Measurements from ENCODE around the gene C10orf67. TPM values are rescaled to one million over a fixed set of nuclear protein-coding genes. Genes with fewer than 3 reads are reported as not detected.
"Not testable (repeated sequence)": the region's sequence is repeated elsewhere in the genome, so short reads cannot be mapped to it uniquely, and the experiment has no call there.

C10orf67 gene
- total and polyA plus RNA-seq, 9 donors, result 0.08 to 1.0 (median 0.28) TPM

GRCh38 chr10:23370106-23370505 is 25.5 kb upstream of the C10orf67 start:
- no peak for DNase-seq
- no peaks in the 10 kb centered on the region for H3K9me3 ChIP-seq
- H3K27me3 ChIP-seq, result no peaks in the 10 kb centered on the region
- no peak overlapping the region for H3K4me3 ChIP-seq
- H3K27ac ChIP-seq, result no peak overlapping the region
- TF ChIP-seq EP300 (IDR thresholded peaks at IDR 0.05) (no peak), POLR2A (IDR thresholded peaks at IDR 0.05) (no peak), CTCF (IDR thresholded peaks at IDR 0.05) (no peak)
- 40 to 55% (median 48%) methylated on average over 3 of the region's 3 CpGs for WGBS, 3 donors
- H3K4me1 ChIP-seq (ENCODE audit: insufficient read depth), result no peaks in the 10 kb centered on the region
- intact Hi-C loops (cut with DNase I), result no loop called here
- H3K36me3 ChIP-seq, result no peaks in the 10 kb centered on the region

GRCh38 chr10:23368816-23369640 is 24.4 kb upstream of the C10orf67 start:
- no peak overlapping the region for H3K4me3 ChIP-seq
- DNase-seq, result no peak
- intact Hi-C loops (cut with DNase I), result no loop called here
- H3K4me1 ChIP-seq (ENCODE audit: insufficient read depth), result no peaks in the 10 kb centered on the region
- TF ChIP-seq CTCF (IDR thresholded peaks at IDR 0.05), result no peak
- no peak for TF ChIP-seq POLR2A (IDR thresholded peaks at IDR 0.05)
- no peak for TF ChIP-seq EP300 (IDR thresholded peaks at IDR 0.05)
- 25 to 32% (median 31%) methylated on average over 7 of the region's 7 CpGs for WGBS, 3 donors
- H3K27me3 ChIP-seq, result no peaks in the 10 kb centered on the region
- H3K9me3 ChIP-seq, result no peaks in the 10 kb centered on the region
- H3K27ac ChIP-seq, result no peak overlapping the region
- no peaks in the 10 kb centered on the region for H3K36me3 ChIP-seq

- TF ChIP-seq EP300 (IDR thresholded peaks at IDR 0.05) (no peak), POLR2A (IDR thresholded peaks at IDR 0.05) (no peak)
- DNase-seq, result no peak
- intact Hi-C loops (cut with DNase I), result no loop called here
- Histone ChIP-seq H3K36me3 (no peaks in the 10 kb centered on the region), H3K27ac (no peak overlapping the region), H3K4me3 (no peak overlapping the region), H3K9me3 (no peaks in the 10 kb centered on the region), H3K27me3 (no peaks in the 10 kb centered on the region), H3K4me1 (ENCODE audit: insufficient read depth) (no peaks in the 10 kb centered on the region)
- WGBS, 3 donors, result 84 to 90% (median 89%) methylated on average over 6 of the region's 6 CpGs
Measured at GRCh38 chr10:23367896-23368595, 23.4 kb upstream of the C10orf67 start.

GRCh38 chr10:23365417-23366030 is 20.9 kb upstream of the C10orf67 start:
- H3K9me3 ChIP-seq; H3K27ac ChIP-seq; H3K36me3 ChIP-seq; intact Hi-C loops (cut with DNase I); H3K4me3 ChIP-seq; H3K27me3 ChIP-seq; H3K4me1 ChIP-seq (ENCODE audit: insufficient read depth); DNase-seq: not testable (repeated sequence)
- WGBS, 3 donors, result 70 to 88% (median 85%) methylated on average over 4 of the region's 4 CpGs

GRCh38 chr10:23364378-23364777 is 19.8 kb upstream of the C10orf67 start:
- no peaks in the 10 kb centered on the region for H3K27me3 ChIP-seq
- H3K36me3 ChIP-seq, result no peaks in the 10 kb centered on the region
- H3K4me3 ChIP-seq, result no peak overlapping the region
- H3K27ac ChIP-seq, result no peak overlapping the region
- WGBS, 3 donors, result 64 to 74% (median 70%) methylated on average over 5 of the region's 5 CpGs
- no peak for DNase-seq
- no peak for TF ChIP-seq POLR2A (IDR thresholded peaks at IDR 0.05)
- H3K4me1 ChIP-seq (ENCODE audit: insufficient read depth), result no peaks in the 10 kb centered on the region
- no peaks in the 10 kb centered on the region for H3K9me3 ChIP-seq
- intact Hi-C loops (cut with DNase I), result no loop called here
